HCT116 (cell line): ENCODE data around the gene SGMS1. TPM values are rescaled to one million over a fixed set of nuclear protein-coding genes. Genes with fewer than 3 reads are reported as not detected.

Experiments used
- ATAC-seq: fragments of 200-7000 bp; cut with Tn5 transposase; 2 replicates; pipeline ENCODE4 v1.9.1; 2020; ENCODE audit warnings: mild to moderate bottlenecking, moderate library complexity
- BruUV-seq: library from RNA; stranded (reverse); fragments of 400-500 nt; replicated peaks from 2 replicates; lab custom pipeline; 2021; lab: Mats Ljungman, UMichigan
- CTCF ChIA-PET: fragments of 300-600 bp; sonication (Branson Sonifier 250); formaldehyde crosslinking; loops from one replicate; lab custom pipeline; 2021; ENCODE audit warnings: antibody characterized with exemption; lab: Charles Lee
- POLR2A ChIA-PET: fragments of 300-600, 350-600 bp; sonication (Branson Sonifier 250); formaldehyde crosslinking; loops from one replicate; lab custom pipeline; 2021; ENCODE audit warnings: antibody characterized with exemption; lab: Charles Lee
- RAD21 ChIA-PET, 2 experiments: fragments of 300-600 bp; sonication (Branson Sonifier 250); formaldehyde crosslinking; loops; one replicate each; lab custom pipeline; 2023; ENCODE audit warnings: low total read pairs in 2 of 2; ENCODE audit not compliant: uncharacterized antibody in 2 of 2, unreplicated experiment in 2 of 2, low non-redundant PET in 1 of 2; lab: Charles Lee
- DNase-seq: peaks from one replicate; pipeline ENCODE4 v3.0.0-alpha.2; 2010; ENCODE audit warnings: low read depth, low spot score
- H2AFZ ChIP-seq: fragments of 200-600 bp; shearing (Covaris generic), sonication (generic); 2 replicates; pipeline ENCODE4 v1.6.1; 2017; ENCODE audit warnings: low read depth, mixed run types, mixed read lengths, antibody characterized with exemption, low read length; ENCODE audit not compliant: poor library complexity, severe bottlenecking
- H3K27ac ChIP-seq: 2 replicates; pipeline ENCODE4 v1.5.1; 2012; ENCODE audit warnings: low read depth, low read length
- H3K27me3 ChIP-seq: fragments of 200-600 bp; sonication (generic); 2 replicates; pipeline ENCODE4 v1.6.1; 2016; ENCODE audit warnings: mixed run types, low read length, mixed read lengths; ENCODE audit not compliant: insufficient read depth
- H3K36me3 ChIP-seq, 2 experiments: fragments of 200-500 bp in 1 of 2; fragments of 200-600 bp in 1 of 2; sonication (Bioruptor generic) in 1 of 2; sonication (generic) in 1 of 2; 2 replicates each; pipeline versions ENCODE4 v1.5.1 to v1.6.1; 2014 to 2016; ENCODE audit warnings: low read length in 2 of 2, inconsistent platforms in 1 of 2, mixed read lengths in 1 of 2, mixed run types in 1 of 2; ENCODE audit not compliant: insufficient read depth in 2 of 2, control insufficient read depth in 1 of 2
- H3K4me1 ChIP-seq, 2 experiments: fragments of 200-600 bp in 1 of 2; sonication (generic) in 1 of 2; 2 replicates each; pipeline versions ENCODE4 v1.5.1 to v1.6.1; 2012 to 2017; ENCODE audit warnings: low read length in 2 of 2, inconsistent platforms in 1 of 2, mild to moderate bottlenecking in 1 of 2, mixed read lengths in 1 of 2, mixed run types in 1 of 2, moderate library complexity in 1 of 2; ENCODE audit not compliant: insufficient read depth in 2 of 2, control insufficient read depth in 1 of 2
- H3K4me2 ChIP-seq: fragments of 200-600 bp; sonication (generic); 2 replicates; pipeline ENCODE4 v1.6.1; 2017; ENCODE audit warnings: mixed run types, low read length, mixed read lengths
- H3K4me3 ChIP-seq, 2 experiments: fragments of 200-600 bp in 1 of 2; sonication (generic) in 1 of 2; replicated peaks in 1 of 2; 2 replicates each; pipeline ENCODE4 v1.5.1; 2011 to 2016; ENCODE audit warnings: low read length in 2 of 2, control low read depth in 1 of 2, low read depth in 1 of 2, mild to moderate bottlenecking in 1 of 2, mixed read lengths in 1 of 2, mixed run types in 1 of 2
- H3K79me2 ChIP-seq: fragments of 200-600 bp; sonication (generic); 2 replicates; pipeline ENCODE4 v1.6.1; 2017; ENCODE audit warnings: mild to moderate bottlenecking, mixed run types, low read length, moderate library complexity, mixed read lengths; ENCODE audit not compliant: insufficient read depth
- H3K9ac ChIP-seq: fragments of 200-600 bp; sonication (generic); 2 replicates; pipeline ENCODE4 v1.6.1; 2016; ENCODE audit warnings: low read length, mixed read lengths
- H3K9me2 ChIP-seq: fragments of 200-600 bp; sonication (generic), shearing (Covaris generic); 2 replicates; pipeline ENCODE4 v1.6.1; 2017; ENCODE audit warnings: mixed run types, mild to moderate bottlenecking, moderate library complexity; ENCODE audit not compliant: insufficient read depth
- H3K9me3 ChIP-seq, 2 experiments: fragments of 200-500 bp in 1 of 2; fragments of 200-600 bp in 1 of 2; sonication (Bioruptor generic) in 1 of 2; sonication (generic) in 1 of 2; 2 replicates each; pipeline ENCODE4 v1.6.1; 2014 to 2017; ENCODE audit warnings: low read length in 2 of 2, mixed read lengths in 2 of 2, inconsistent platforms in 1 of 2, low read depth in 1 of 2, mild to moderate bottlenecking in 1 of 2, mixed run types in 1 of 2, moderate library complexity in 1 of 2; ENCODE audit not compliant: control insufficient read depth in 1 of 2, insufficient read depth in 1 of 2
- H4K20me1 ChIP-seq: fragments of 200-600 bp; sonication (generic), shearing (Covaris generic); 2 replicates; pipeline ENCODE4 v1.6.1; 2017; ENCODE audit warnings: mixed run types, mild to moderate bottlenecking, moderate library complexity; ENCODE audit not compliant: insufficient read depth
- EGR1 ChIP-seq: IDR thresholded peaks from 2 replicates; pipeline ENCODE4 v1.6.1; 2012; ENCODE audit warnings: low read depth
- intact Hi-C: fragments of 100-400 bp; cut with micrococcal nuclease; formaldehyde crosslinking; loops from 2 replicates; pipeline ENCODE4 v1.10.0; 2022
- total RNA-seq: library from RNA; stranded (reverse); gene quantifications from one replicate; pipeline ENCODE4 v1.2.1, GENCODE V29; 2021; ENCODE audit not compliant: unreplicated experiment
- TF ChIP-seq, protein P1 (sequence below): IDR thresholded peaks from 2 replicates; pipeline ENCODE4 v1.6.1; 2012; ENCODE audit warnings: low read depth
- TF ChIP-seq, protein P2 (sequence below): IDR thresholded peaks from 2 replicates; pipeline ENCODE4 v1.6.1; 2012
- TF ChIP-seq, protein P3 (sequence below), 3 experiments: fragments of 200-600 bp in 1 of 3; sonication (generic) in 1 of 3; IDR thresholded peaks in 2 of 3; conservative IDR thresholded peaks in 1 of 3; 2 replicates each; pipeline ENCODE4 v1.5.1; 2012 to 2017; ENCODE audit warnings: low read depth in 2 of 3, low read length in 2 of 3, antibody characterized with exemption in 1 of 3, borderline replicate concordance in 1 of 3, control low read depth in 1 of 3, mild to moderate bottlenecking in 1 of 3, mixed read lengths in 1 of 3, mixed run types in 1 of 3, moderate library complexity in 1 of 3; ENCODE audit not compliant: insufficient read depth in 1 of 3

Gene SGMS1
- total RNA-seq, 1 experiment from 2014 or later, result 29.1 TPM

DNA sequence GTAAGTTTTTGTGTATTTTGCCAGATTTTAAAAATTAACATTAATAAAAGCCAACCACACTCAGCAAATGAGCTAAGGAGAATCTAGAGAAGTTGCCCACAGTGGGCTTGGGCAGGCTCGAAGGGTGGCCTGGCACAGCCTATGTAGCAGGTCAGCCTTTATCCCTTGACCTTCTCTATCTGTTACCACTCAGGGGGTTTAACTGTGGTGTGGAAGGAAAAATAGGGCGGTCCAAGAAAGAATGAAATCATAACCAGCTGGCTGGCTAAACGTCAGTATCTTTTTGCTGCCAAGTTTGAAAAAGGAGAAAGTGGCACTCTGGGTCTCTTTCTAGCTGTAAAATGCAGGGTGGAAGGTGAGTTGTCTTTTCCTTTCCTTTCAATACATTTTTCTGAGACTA is 242.1 kb downstream of the SGMS1 start:
- Histone ChIP-seq H4K20me1 (no peaks in the 10 kb centered on the region), H3K9ac (no peak overlapping the region), H3K4me1 (no peaks in the 10 kb centered on the region), H3K9me3 (no peaks in the 10 kb centered on the region), H3K36me3 (no peaks in the 10 kb centered on the region), H3K4me3 (no peak overlapping the region), H3K9me2 (no peaks in the 10 kb centered on the region), H3K27ac (no peak overlapping the region), H3K79me2 (peaks cover 19% of the 10 kb centered on the region), H3K27me3 (no peaks in the 10 kb centered on the region), H2AFZ (no peak overlapping the region), H3K4me2 (no peak overlapping the region)
- intact Hi-C loops, result no loop called here
- POLR2A ChIA-PET, result no interaction called here
- RAD21 ChIA-PET, result no interaction called here
- DNase-seq (no peak), ATAC-seq (no peak)
- TF ChIP-seq, protein P1, sequence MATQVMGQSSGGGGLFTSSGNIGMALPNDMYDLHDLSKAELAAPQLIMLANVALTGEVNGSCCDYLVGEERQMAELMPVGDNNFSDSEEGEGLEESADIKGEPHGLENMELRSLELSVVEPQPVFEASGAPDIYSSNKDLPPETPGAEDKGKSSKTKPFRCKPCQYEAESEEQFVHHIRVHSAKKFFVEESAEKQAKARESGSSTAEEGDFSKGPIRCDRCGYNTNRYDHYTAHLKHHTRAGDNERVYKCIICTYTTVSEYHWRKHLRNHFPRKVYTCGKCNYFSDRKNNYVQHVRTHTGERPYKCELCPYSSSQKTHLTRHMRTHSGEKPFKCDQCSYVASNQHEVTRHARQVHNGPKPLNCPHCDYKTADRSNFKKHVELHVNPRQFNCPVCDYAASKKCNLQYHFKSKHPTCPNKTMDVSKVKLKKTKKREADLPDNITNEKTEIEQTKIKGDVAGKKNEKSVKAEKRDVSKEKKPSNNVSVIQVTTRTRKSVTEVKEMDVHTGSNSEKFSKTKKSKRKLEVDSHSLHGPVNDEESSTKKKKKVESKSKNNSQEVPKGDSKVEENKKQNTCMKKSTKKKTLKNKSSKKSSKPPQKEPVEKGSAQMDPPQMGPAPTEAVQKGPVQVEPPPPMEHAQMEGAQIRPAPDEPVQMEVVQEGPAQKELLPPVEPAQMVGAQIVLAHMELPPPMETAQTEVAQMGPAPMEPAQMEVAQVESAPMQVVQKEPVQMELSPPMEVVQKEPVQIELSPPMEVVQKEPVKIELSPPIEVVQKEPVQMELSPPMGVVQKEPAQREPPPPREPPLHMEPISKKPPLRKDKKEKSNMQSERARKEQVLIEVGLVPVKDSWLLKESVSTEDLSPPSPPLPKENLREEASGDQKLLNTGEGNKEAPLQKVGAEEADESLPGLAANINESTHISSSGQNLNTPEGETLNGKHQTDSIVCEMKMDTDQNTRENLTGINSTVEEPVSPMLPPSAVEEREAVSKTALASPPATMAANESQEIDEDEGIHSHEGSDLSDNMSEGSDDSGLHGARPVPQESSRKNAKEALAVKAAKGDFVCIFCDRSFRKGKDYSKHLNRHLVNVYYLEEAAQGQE, result no peak
- TF ChIP-seq, protein P2, sequence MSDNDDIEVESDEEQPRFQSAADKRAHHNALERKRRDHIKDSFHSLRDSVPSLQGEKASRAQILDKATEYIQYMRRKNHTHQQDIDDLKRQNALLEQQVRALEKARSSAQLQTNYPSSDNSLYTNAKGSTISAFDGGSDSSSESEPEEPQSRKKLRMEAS, result no peak
- no peak for TF ChIP-seq EGR1
- TF ChIP-seq, protein P3, sequence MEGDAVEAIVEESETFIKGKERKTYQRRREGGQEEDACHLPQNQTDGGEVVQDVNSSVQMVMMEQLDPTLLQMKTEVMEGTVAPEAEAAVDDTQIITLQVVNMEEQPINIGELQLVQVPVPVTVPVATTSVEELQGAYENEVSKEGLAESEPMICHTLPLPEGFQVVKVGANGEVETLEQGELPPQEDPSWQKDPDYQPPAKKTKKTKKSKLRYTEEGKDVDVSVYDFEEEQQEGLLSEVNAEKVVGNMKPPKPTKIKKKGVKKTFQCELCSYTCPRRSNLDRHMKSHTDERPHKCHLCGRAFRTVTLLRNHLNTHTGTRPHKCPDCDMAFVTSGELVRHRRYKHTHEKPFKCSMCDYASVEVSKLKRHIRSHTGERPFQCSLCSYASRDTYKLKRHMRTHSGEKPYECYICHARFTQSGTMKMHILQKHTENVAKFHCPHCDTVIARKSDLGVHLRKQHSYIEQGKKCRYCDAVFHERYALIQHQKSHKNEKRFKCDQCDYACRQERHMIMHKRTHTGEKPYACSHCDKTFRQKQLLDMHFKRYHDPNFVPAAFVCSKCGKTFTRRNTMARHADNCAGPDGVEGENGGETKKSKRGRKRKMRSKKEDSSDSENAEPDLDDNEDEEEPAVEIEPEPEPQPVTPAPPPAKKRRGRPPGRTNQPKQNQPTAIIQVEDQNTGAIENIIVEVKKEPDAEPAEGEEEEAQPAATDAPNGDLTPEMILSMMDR (IDR thresholded peaks at IDR 0.05 in 2 of 3, conservative IDR thresholded peaks at IDR 0.05 in 1 of 3; ENCODE audit: borderline replicate concordance in 1 of 3, insufficient read depth in 1 of 3, low read depth in 2 of 3, low read length in 2 of 3), result no peak
- CTCF ChIA-PET, result interaction anchor here (1.7 kb wide), 1 partner anchor 14 kb away, joined by 10 read pairs; no protein-coding TSS in a partner anchor
- BruUV-seq, result no TSS peak
